ENCODE results near the gene HDDC2.

Gene HDDC2

GRCh38 chr6:125233202-125233601, 68.6 kb downstream of the HDDC2 start:
- DNase-seq (ENCODE audit: low spot score) = no peak

- DNase-seq (ENCODE audit: low spot score) = no peak
These were observed 69.3 kb downstream of the HDDC2 start for GRCh38 chr6:125232466-125232865.

GRCh38 chr6:125231574-125232343, 70.0 kb downstream of the HDDC2 start:
- no peak for DNase-seq (ENCODE audit: low spot score)

- no peak for DNase-seq (ENCODE audit: low spot score)
These were observed 70.6 kb downstream of the HDDC2 start for GRCh38 chr6:125231133-125231532.

- DNase-seq (ENCODE audit: low spot score) = no peak
These were observed 71.1 kb downstream of the HDDC2 start for GRCh38 chr6:125230674-125231073.

- DNase-seq (ENCODE audit: low spot score) = no peak
These were observed 72.7 kb downstream of the HDDC2 start for GRCh38 chr6:125228981-125229479.

- no peak for DNase-seq (ENCODE audit: low spot score)
These were observed 74.5 kb downstream of the HDDC2 start for GRCh38 chr6:125227244-125227643.

Measured in kidney tubule cell (primary cell).